HG02642 (cell line): ENCODE data around the gene TRIM14.
"Not testable (repeated sequence)": the region's sequence is repeated elsewhere in the genome, so short reads cannot be mapped to it uniquely, and the experiment has no call there.

Experiments used
- ATAC-seq: cut with Tn5 transposase; IDR thresholded peaks from one replicate; pipeline ENCODE4 v1.9.1; 2021; ENCODE audit warnings: mild to moderate bottlenecking; ENCODE audit not compliant: unreplicated experiment, poor library complexity

The TRIM14 gene

DNA sequence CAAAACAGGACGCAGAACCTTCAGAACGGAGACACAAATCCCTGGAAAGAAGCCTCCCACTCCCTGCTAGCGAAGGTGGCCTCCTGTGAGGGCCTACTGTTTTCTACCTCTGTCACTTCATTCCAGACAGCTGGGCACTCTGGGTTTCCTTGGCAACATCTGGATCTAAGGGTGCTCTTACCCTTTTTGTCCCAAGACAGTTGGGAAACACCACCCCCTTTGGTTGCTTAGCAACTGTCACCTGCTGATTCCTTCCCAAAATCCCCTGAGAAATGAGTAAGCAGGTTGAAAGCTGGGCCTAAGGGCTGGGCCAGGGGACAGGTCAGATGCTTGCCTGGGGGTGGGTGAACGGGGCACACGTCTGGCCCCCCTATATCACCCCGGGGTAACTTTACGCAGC is 33.1 kb downstream of the TRIM14 start:
- ATAC-seq: no peak

DNA sequence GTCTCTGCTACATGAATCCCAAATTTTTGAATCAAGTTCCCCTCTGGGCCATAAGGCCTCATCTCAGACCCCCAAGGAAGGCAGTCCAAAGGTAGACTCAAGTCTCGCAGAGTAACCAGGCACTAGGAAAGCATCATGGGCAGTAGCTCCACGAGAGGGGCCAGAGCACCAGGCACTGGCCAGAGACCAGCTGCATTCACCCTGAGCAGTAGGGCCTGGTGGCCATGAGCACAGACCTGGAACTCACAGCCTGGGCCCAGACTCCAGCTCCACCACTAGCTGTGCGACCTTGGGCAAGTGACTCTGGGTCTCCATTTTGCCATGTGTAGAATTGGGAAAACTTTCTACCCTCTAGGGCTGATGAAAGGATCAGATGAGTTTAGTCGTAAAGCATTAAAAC is 34.0 kb downstream of the TRIM14 start:
- no peak for ATAC-seq

GRCh38 chr9:98084396-98084795 is 34.6 kb downstream of the TRIM14 start:
- ATAC-seq: no peak

DNA sequence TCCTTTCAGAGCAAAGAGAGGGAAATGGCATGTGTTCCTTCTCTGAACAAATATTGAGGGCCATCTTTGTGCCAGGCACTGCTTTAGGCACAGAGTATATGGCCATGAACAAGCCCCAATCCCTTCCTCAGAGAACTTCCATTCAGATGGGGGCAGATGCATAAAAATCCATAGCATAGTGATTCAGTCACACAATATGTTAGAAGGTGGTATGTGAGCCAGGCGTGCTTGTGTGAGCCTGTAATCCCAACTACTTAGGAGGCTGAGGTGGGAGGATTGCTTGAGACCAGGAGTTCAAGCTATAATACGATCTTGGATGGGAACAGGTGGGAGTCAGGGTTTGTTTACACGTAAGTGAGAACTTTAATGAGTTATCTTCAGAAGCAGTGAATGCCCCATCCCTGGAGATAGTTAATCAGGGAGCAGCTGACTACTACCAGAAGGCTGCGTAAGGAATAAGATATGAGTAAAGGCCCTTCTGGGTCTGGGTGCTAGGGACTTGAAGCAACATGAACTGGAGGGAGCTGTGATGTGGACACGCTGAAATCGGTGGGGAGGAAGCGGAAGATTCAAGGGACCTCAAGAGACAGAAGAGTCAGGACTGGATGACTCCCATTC is 35.3 kb downstream of the TRIM14 start:
- ATAC-seq: no peak

DNA sequence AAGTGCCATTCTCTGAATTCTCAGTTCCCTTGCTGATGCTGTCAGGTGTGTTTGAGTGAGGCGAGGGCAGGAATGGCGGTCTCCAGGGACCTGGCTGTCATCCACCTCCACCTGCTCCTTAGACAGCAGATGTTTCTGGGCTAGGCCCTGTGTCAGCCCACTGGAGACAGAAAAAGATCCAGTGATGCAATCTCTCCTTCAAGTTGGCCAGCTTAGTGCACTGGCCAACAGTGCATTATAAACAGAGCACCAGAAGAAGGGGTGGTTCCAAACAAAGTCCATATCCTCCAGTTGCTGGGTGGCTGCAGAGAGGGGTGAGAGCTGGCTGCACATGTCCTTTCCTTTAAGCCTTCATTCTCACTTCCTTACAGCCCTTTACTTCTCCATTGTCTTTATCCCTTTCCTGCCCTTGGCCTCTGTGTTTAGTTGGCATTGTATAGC is 35.9 kb downstream of the TRIM14 start:
- ATAC-seq: no peak

DNA sequence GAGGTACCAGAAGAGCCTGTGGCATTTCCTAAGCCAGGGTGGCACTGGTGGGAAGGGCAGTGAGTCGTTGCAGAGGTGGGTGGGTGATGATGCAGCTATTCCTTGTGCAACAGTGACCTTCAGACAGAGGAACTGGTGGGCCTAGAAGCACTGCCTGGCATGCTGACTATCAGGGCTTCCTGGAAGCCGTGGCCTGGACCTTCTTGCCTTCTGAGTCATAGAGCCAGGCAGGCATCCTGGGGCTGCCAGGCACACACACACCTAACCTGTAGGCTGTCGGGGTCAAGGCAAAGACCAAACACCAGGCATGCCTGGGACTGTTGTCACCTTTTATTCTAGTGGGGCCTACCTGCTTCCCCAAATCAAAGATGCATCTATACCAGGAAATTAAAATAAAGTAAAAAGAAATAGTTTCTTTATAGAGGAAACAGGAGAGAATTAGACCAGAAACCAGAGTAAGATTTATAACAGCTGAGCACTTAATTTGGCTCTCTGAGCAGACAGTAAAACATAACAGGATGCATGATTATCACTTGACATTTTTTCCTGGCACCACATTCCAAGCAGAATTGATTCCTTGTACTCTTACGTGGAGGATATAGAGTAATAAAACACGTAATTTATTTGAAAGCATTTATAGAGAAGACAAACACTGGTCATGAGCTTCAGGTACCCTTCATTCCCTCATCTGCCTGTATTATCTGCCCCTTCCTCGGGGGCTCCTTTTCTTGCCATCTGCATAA is 37.4 kb downstream of the TRIM14 start:
- no peak for ATAC-seq

- no peak for ATAC-seq
Observed at GRCh38 chr9:98080780-98081179, 38.2 kb downstream of the TRIM14 start.

DNA sequence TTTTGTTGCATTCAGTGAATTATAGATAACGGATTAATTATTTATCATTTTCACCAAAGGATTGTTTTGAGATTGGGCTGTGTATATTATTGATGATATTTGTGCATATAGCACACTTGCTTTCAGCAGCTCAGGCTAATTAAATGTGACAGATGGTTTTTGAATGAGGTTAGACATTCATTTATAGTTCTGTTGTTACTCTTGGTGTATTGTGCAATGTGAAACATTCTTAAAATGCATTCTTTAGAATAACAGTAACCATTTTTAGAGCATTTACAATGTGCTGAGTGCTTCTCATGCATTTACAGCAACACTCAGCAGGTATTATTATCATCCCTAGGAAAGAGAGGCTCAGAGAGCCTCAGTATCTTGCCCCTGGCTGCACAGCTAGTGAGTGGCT is 38.7 kb downstream of the TRIM14 start:
- ATAC-seq: no peak

GRCh38 chr9:98078895-98079294 is 40.1 kb downstream of the TRIM14 start:
- no peak for ATAC-seq

GRCh38 chr9:98076514-98076890 is 42.5 kb downstream of the TRIM14 start:
- not testable (repeated sequence) for ATAC-seq

DNA sequence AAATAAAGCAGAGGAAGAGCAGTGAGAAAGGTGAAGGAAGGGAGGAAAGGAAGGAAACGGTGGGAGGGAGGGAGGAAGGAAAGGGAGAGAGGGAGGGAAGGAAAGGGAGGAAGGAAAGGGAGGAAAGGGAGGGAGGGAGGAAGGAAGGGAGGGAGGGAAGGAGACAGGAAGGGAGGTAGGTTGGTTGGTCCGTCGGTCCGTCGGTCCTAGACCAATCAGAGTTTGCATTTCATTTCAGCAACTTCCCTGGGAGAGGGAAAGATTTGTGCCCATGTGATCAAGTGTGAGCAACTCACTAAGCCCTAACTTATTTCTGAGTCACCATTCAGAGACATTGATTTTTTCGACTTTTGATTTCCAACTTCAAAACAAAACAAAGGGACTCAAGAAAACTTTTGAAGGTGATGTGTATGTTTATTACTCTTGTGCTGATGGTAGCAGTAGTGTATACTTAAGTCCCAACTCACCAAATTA is 43.7 kb downstream of the TRIM14 start:
- ATAC-seq: no peak

GRCh38 chr9:98074115-98074990 is 44.7 kb downstream of the TRIM14 start:
- no peak for ATAC-seq

DNA sequence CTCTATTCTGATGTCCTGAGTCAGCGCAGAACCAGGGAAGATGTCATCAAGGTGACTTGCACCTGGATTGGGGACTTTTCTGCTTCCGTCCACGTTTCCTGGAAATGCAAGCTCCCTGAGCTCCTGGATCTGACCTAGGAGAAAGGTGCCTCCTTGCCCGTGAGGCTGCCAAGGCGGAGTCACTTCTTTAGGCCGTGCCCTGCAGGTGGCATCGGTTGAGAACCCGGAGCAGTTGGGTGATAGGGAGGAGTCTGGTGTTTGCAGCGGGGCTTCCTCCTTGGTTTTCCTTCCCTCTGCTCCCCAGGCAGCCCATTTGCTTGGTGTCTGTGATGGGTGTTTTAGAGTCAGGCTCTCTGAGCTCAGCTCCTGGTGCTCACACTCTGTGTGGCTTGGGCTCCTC is 47.3 kb downstream of the TRIM14 start:
- no peak for ATAC-seq

- ATAC-seq: no peak
Observed at GRCh38 chr9:98070704-98071103, 48.3 kb downstream of the TRIM14 start.

DNA sequence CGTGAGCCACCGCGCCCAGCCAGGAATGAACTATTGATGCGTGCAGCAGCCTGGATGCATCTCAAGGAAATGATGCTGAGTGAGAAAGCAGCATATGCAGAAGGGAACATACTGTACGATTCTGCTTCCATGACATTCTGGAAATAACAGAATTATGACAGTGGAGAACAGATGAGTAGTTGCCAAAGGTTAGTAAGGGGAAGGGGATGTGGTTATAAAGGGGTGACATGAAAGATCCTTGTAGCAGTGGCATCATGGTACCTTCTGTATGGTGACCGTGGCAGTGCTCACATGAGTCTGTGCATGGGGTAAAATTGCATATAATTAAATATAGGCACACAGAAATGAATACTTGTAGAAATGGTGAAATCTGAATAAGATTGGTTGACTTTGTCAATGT is 49.5 kb downstream of the TRIM14 start:
- ATAC-seq: no peak

DNA sequence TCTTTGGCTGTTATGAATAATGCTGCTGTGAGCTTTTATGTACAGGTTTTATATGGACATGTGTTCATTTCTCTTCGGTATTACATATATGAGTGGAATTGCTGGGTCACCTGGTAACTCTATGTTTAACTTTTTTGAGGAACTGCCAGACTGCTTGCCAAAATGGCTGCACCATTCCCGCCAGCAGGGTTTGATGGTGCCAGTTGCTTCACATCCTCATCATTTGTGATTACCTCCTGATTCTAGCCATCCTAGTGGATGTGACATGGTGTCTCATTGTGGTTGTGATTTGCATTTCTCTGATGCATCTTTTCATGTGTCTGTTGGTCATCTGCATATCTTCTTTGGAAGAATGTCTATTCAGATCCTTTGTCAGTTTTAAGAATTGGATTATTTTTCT is 51.8 kb downstream of the TRIM14 start:
- ATAC-seq: no peak

DNA sequence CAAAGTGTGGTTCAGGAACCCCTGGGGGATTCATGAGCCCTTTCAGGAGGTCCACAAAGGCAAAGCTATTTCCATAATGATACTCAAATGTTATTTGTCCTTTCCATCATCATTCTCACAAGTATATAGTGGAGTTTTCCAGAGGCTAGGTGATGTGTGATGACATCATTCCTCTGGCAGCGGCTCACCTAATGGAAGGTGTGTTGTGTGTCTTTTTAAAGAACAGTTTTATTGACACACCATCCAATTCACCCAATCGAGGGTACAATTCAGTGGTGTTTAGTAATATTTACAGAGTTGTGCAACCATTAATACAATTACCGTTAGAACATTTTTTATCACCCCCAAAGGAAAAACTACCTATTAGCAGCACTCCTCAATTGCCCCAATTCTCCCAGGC is 52.8 kb downstream of the TRIM14 start:
- no peak for ATAC-seq

DNA sequence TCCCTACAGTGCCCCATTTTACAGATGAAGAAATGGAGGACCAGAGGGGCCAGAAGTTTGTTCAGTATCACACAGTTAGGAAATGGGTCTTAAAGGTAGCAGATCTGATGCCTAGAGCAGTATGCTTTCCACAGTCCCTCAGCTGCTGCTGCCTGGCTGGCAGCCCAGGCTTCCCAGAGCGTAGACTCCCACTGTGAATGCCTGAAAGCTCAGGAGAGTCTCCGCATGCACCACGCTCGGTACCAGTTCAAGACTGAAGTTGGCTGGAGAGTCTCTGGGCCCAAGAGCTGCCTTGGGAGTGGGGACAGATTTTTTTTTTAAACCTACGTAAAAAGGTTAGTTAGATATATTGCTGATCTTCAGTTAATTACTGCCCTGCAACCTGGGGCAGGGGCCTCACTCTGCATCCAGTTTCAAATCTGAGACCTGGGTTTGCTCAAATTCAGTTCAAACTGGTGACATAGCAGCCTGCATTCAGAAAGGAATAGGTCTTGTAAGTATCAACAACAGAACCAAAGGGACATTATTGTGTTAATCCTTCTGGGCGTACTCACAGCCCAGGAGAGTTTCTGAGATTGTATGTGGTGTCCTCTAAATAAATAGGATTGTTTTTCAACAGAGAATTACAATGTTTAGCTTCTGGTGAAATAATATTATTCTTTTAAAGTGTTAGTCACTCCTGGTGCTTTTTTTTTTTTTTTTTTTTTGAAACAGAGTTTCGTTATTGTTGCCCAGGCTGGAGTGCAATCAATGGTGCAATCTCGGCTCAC is 54.2 kb downstream of the TRIM14 start:
- ATAC-seq: no peak

DNA sequence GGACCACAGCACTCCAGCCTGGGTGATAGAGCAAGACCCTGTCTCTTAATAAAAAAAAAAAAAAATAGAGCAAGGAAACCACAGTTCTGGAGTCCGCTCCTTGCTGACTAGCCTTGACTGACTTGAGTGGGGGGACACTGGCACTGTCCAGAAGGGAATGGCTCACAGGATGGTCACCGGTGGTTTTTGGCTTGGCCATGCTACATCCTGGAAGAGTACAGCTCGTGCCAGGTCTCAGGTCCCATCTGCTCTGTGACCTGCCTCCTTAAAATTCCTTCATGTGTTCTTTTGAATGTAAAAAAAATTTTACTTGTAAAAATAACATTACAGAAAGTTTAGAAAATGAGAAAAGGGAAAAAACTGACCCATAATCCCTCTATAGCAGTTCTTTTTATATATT is 56.9 kb downstream of the TRIM14 start:
- ATAC-seq: no peak

- ATAC-seq: no peak
Observed at GRCh38 chr9:98057138-98057799, 61.8 kb downstream of the TRIM14 start.
